IPS-18a (cell line): ENCODE results near the gene FTO.

Experiments used
- H3K27ac ChIP-seq: one replicate; pipeline ENCODE4 v1.5.1; 2013; ENCODE audit warnings: low read length
- H3K27me3 ChIP-seq: one replicate; pipeline ENCODE4 v1.6.1; 2013; ENCODE audit warnings: mild to moderate bottlenecking, low read length; ENCODE audit not compliant: control insufficient read depth, insufficient read depth
- H3K36me3 ChIP-seq: one replicate; pipeline ENCODE4 v1.6.1; 2013; ENCODE audit warnings: low read depth, low read length; ENCODE audit not compliant: control insufficient read depth
- H3K4me1 ChIP-seq: one replicate; pipeline ENCODE4 v1.6.1; 2013; ENCODE audit warnings: low read depth, low read length; ENCODE audit not compliant: control insufficient read depth
- H3K4me3 ChIP-seq: one replicate; pipeline ENCODE4 v1.5.1; 2013; ENCODE audit warnings: low read length
- H3K9ac ChIP-seq: one replicate; pipeline ENCODE4 v1.6.1; 2013; ENCODE audit warnings: mild to moderate bottlenecking, low read length, moderate library complexity
- H3K9me3 ChIP-seq: one replicate; pipeline ENCODE4 v1.6.1; 2013; ENCODE audit warnings: low read depth, low read length; ENCODE audit not compliant: control insufficient read depth

FTO gene

DNA sequence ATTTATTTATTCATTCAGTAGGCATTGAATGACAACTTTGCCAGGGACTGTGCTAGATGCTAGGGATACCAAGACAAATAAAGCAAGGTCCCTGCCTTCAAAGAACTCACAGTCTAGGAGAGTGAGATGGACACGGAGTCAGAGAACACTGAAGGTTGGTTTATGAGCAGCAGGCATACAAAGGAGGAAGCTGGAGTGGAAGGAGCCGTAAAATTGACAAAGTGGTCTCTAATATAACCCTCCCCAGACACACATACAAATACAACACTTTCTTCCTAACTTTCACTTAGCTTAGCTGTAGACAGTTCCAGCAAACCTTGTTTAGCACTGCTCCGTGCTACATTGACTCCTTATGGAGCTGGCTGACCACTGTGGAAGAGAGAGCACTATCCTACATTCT lies 353.0 kb downstream of the FTO start:
- Histone ChIP-seq H3K4me1 (peaks cover 24% of the 10 kb centered on the region), H3K27me3 (peaks cover 6% of the 10 kb centered on the region), H3K4me3 (no peak overlapping the region), H3K9ac (no peak overlapping the region), H3K27ac (no peak overlapping the region), H3K9me3 (no peaks in the 10 kb centered on the region), H3K36me3 (no peaks in the 10 kb centered on the region)

DNA sequence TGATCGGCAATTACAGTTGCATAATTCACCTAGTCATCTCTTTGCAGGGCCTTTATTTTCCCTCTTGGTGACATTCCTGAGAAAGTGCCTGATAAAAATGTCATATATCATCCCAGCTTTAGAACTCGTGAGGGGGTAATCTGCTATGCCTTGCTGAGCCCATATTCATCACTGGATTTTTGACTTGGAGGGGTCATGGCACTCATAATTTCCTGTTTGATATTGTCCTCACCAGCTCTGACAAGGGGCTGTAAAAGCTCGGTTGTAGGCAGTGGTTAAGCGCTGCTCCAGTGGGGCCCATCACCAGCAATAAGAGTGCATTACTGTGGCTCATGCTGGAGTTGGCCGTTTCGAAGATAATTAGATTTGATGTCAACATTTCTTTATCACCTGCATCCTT lies 355.4 kb downstream of the FTO start:
- no peak overlapping the region for H3K9ac ChIP-seq
- H3K4me3 ChIP-seq, result no peak overlapping the region
- H3K4me1 ChIP-seq, result peaks cover 12% of the 10 kb centered on the region
- peaks cover 2% of the 10 kb centered on the region for H3K27me3 ChIP-seq
- no peaks in the 10 kb centered on the region for H3K9me3 ChIP-seq
- H3K36me3 ChIP-seq, result no peaks in the 10 kb centered on the region
- no peak overlapping the region for H3K27ac ChIP-seq

DNA sequence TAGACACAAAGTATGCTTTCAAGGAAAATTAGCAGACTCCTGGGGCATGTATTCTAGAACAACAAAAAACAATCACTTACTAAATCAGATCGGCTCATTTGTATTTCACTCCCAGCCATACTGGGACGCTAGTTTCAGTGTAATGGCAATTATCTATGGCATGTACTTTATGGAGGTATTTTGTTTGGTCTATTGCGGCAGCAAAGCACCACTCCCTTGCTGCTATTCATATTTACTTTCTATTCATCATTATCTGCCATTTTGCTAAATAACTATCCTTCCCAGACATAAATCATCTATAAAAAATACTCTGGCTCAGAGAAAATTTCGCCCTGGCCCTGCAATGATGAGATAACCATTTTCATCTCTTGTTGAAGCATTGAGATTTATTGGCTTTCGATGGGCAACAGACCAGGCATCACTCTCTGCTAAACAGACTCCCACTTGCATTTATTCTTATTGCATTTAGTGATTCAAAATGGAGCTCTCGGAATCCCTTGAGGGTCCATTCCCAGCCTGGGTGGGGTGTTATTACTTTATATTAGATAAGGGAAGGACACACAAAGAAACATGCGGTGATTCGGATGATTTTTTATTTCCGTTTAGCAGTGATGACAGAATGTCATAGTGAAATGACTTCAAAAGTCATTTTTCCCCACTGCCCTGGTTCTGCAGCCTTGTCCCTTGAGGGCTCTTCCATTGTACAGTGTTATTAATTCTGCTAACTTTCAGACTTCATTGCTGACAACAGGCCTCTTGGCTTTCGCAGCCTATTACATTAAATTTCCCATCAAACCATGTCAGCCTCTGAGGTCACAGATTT lies 356.9 kb downstream of the FTO start:
- Histone ChIP-seq H3K4me1 (peaks cover 2% of the 10 kb centered on the region), H3K27me3 (no peaks in the 10 kb centered on the region), H3K36me3 (no peaks in the 10 kb centered on the region), H3K9ac (no peak overlapping the region), H3K4me3 (no peak overlapping the region), H3K27ac (no peak overlapping the region), H3K9me3 (no peaks in the 10 kb centered on the region)

DNA sequence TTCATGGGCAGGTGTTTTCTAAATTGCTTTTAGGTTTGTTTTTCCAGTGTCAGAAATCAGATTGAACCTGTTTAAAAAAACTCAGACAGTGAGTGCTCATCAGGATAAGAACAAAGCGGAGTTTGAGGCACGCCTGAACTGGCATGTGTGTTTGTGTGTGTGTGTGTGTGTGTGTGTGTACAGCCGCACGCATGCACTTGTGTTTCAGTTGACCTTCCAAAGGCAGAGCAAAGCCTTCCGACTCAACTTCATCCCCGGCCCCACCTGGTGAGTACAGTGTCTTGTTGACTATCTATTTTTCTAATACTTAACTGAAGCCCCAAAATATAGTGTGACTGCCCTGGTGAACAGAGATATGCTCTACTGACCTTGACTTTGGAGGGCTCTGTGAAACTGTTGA lies 357.5 kb downstream of the FTO start:
- Histone ChIP-seq H3K27me3 (no peaks in the 10 kb centered on the region), H3K9ac (no peak overlapping the region), H3K27ac (no peak overlapping the region), H3K36me3 (no peaks in the 10 kb centered on the region), H3K9me3 (no peaks in the 10 kb centered on the region), H3K4me3 (no peak overlapping the region), H3K4me1 (peaks cover 2% of the 10 kb centered on the region)

DNA sequence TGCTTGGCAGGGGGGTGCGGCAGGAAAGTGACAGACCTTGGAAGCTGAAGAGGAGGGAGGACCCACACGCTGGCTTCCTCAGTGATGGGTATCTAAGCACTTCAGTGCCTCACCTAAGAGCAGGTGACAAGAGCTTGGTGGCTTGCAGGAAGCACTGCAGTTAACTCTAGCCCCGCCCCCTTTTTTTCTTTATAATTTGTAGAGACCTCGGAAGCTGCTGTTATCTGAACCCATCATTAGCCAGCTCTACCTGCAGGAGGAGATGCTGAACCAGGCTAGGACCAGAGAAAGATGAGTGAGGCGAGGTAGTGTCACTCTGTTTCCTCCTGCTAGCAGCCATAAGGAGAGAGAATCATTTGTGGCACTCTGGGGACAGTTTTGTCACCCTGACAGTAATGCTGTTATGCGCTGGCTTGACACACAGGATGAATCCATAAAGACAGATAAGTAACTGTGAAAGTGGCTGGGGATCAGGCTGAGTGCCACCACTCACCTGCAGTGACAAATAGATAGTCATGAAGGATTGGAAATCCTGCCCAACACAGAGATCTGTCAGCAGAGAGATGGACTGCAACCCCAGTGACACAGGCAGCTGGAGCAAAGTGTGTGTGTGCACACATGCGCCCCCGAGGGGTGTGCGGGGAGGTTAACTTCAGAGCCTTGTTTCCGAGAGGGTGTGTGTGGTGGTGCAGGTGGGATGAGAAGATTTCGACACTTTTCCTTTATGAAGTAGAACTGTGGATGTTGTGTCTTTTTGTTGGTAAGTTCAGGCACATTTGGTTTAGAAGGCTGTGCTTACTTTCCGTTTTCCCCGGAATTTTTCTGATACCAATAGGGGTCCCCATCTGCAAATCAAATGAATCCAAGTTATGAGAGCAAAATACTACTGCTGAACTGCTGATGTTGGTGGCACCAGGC lies 358.7 kb downstream of the FTO start:
- no peak overlapping the region for H3K9ac ChIP-seq
- peaks cover 8% of the 10 kb centered on the region for H3K4me1 ChIP-seq
- no peaks in the 10 kb centered on the region for H3K36me3 ChIP-seq
- no peak overlapping the region for H3K4me3 ChIP-seq
- H3K9me3 ChIP-seq, result no peaks in the 10 kb centered on the region
- H3K27me3 ChIP-seq, result no peaks in the 10 kb centered on the region
- H3K27ac ChIP-seq, result no peak overlapping the region

DNA sequence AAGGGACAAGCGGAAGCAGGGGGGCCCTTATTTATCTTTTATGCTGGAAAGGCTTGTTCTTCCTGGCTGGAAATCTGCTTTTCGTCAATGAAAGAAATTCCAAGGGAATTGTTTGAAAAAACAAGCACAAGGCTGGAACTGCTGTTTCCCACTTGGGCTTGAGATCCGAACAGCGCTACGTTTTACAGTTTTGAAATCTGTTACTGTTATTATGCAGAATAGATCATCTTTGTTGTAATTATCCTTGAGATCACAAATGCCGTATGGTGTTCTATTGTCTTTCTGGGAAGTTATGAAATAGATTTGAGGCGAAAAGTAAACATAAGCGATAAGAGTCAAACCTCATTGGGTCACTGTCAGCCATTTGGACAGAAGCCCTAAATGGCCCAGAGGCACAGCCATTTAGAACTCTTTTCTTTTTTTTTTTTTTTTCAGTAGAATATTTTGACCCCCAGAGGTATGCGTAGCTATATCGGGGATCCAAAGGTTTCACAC lies 359.4 kb downstream of the FTO start:
- Histone ChIP-seq H3K36me3 (no peaks in the 10 kb centered on the region), H3K27ac (no peak overlapping the region), H3K9ac (no peak overlapping the region), H3K27me3 (no peaks in the 10 kb centered on the region), H3K4me3 (no peak overlapping the region), H3K9me3 (no peaks in the 10 kb centered on the region), H3K4me1 (peaks cover 14% of the 10 kb centered on the region)

DNA sequence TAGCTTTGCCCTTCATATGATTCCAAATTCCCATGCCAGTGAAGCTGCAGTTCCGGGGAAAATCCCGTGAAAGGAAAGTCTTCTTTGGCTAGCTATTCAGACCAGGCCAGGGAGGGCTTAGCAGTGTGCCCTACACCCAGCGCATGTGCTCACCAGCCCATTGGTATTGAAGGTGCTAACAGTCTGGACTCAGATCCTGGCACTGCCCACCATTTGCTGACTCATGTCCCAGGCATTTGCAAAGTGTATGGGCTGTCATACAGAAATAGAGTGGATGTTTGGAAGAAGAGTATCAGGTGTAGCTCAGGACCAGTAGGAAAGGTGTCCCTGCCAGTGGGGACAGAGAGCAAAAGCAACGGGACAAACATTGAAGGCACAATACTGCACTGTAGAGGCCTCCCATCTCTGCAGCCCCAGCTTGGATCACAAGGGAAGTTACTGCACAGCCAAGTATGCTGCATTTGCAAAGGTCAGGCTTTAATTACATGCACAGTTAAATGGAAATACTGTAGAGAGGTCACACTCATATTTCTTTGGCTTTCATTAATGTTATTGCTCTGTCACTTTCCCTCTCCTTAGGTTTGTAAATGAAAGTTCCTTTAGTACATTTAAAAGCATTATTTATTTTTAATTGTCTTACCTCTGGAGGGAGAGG lies 362.6 kb downstream of the FTO start:
- peaks cover 14% of the 10 kb centered on the region for H3K4me1 ChIP-seq

DNA sequence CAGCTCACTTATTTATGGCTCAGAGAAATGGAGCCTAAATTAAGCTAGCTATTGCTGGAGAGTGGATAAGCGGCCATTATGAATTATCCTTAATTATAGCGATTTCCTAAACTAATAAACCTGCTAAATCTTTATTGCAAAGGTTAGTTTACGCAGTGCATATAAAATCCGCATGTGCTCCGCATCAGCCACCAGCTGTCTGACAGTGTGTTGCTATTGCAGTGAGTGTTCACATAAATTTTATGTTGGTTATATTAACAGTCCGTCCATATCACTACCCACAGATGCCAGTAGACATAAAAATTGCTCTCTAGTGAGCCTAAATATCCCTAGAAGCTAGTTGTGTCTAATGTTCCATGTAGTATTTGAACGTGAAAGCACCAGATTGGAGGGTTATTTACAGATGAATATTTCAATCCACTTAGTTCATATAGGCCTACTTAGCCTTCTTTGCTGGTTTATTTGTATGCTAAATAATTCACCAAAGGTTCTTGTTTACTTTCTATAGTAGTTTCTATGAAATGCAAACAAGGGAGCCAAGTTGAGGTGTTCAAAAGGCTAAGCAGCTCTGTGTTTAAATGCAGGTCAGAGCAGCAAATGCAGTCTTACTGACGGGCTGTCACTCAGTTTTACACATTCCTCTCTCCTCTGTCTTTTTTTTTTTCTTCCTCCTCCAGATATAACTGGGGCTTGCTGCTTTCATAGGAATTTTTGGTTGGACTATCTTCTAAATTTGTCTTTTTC lies 363.5 kb downstream of the FTO start:
- no peaks in the 10 kb centered on the region for H3K9me3 ChIP-seq

More for the DNA sequence above, 362.6 kb downstream of the FTO start:
- no peaks in the 10 kb centered on the region for H3K9me3 ChIP-seq
- H3K27me3 ChIP-seq, result no peaks in the 10 kb centered on the region
- no peak overlapping the region for H3K27ac ChIP-seq
- no peak overlapping the region for H3K9ac ChIP-seq
- no peak overlapping the region for H3K4me3 ChIP-seq
- no peaks in the 10 kb centered on the region for H3K36me3 ChIP-seq

DNA sequence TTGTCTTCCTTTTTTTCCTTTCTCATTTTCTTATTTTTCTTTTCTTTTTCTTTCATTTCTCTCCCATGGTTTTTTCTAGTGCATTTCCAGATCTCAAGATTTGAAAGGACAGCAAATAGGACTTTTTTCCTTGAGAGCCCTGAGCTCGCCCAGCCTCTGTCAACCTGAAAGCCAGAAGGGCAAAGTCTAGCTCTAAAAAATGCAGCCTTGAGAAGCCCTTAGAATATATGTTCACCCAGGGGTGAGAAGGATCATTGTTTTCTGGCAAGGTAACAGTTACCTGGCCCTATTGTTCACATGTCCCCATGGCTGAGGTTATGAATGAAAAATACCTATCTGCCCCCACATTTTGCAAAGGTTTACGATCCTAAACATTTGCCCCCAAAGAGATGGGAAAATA lies 364.3 kb downstream of the FTO start:
- H3K36me3 ChIP-seq, result no peaks in the 10 kb centered on the region
- no peaks in the 10 kb centered on the region for H3K9me3 ChIP-seq
- H3K9ac ChIP-seq, result no peak overlapping the region
- peaks cover 12% of the 10 kb centered on the region for H3K4me1 ChIP-seq
- no peak overlapping the region for H3K27ac ChIP-seq
- H3K27me3 ChIP-seq, result no peaks in the 10 kb centered on the region
- H3K4me3 ChIP-seq, result no peak overlapping the region

More for the DNA sequence above, 363.5 kb downstream of the FTO start:
- H3K27me3 ChIP-seq, result no peaks in the 10 kb centered on the region
- no peak overlapping the region for H3K4me3 ChIP-seq
- no peak overlapping the region for H3K9ac ChIP-seq
- peaks cover 14% of the 10 kb centered on the region for H3K4me1 ChIP-seq
- H3K36me3 ChIP-seq, result no peaks in the 10 kb centered on the region
- no peak overlapping the region for H3K27ac ChIP-seq

DNA sequence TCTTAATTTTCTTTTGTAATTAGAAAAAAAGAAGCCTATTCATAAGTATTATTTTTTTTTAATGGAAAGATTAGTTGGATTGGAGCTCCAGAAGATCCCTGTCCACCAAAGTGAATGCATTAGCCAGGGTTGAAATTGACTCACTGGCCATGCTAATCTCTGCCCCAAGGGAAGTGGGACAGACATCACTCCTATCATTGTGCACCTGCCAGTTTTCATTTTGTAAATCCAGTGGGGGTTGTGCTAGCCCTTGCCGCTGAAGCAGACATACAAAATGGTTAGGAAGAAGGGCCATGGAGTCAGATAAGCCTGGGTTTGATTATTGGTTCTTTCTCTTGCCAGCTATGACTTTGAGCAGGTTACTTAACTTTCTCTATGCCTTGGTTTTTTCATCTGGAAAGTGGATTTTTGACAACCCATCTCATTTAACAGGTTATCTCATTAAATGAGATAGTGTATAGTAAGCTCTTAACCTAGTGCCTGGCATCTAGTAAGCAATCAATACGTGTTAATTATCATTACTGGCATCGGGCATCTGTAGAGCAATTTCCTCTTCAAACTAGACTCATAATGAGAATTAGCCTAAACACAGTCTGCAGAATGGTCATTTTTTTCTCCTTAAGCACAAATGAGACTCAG lies 365.8 kb downstream of the FTO start:
- Histone ChIP-seq H3K36me3 (no peaks in the 10 kb centered on the region), H3K9me3 (no peaks in the 10 kb centered on the region), H3K4me1 (peaks cover 12% of the 10 kb centered on the region), H3K27me3 (no peaks in the 10 kb centered on the region), H3K27ac (no peak overlapping the region), H3K9ac (no peak overlapping the region), H3K4me3 (no peak overlapping the region)
